ENCODE data around the gene NPAS3.

The NPAS3 gene

DNA sequence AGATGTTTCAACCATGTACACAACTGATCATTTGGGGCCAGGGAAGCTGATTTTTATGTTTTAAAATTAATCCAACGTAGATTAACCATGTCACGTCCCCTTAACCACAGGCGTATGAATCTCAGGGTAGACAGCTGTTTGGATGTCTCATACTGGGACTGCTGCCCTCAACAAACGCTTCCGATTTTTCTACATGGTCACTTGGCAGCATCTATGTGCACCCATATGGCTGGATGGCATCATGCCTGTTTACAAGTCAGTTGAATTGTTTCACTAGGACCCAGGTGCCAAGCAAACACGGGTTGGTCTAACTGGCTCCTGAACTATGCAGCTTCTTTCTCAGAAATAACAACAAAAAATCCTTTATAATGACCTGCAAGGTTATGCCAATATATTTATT is 393.8 kb downstream of the NPAS3 start:
- DNase-seq (ENCODE audit: low read depth) = no peak

GRCh38 chr14:33335366-33335765 is 396.7 kb downstream of the NPAS3 start:
- DNase-seq (ENCODE audit: low read depth) = no peak

DNA sequence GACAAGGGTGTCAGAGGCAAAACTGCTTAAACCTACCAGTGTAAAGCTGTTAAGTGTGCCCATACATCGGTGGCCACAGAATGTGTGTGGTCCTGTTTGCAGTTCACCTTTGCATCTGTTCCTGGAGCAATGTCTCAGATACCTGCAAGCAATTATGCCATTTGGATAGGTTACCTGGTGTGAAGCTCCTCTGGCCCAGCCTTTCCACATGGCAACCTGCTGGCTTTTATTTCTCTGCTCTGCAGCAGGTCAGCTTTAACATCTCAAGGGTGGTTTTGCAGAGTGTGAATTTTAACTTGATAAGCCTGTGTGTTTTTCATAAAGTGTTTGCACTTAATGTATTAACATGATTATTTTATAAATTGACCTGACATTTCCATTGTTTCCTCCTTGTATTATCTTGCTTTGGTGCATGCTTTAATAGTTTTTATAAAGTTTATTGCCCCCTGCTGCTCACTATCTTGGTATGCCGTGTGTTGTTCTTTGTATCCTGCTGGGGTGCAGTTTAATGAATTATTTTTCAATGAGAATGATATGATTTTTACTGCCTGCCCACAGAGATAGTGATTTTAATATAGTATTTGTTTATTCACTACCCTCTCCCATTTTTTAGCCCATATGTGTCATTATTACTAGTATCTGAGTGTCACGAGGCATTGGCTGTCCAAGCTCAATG is 403.8 kb downstream of the NPAS3 start:
- DNase-seq (ENCODE audit: low read depth) = no peak

- no peak for DNase-seq (ENCODE audit: low read depth)
Measured at GRCh38 chr14:33343016-33343415, 404.3 kb downstream of the NPAS3 start.

DNA sequence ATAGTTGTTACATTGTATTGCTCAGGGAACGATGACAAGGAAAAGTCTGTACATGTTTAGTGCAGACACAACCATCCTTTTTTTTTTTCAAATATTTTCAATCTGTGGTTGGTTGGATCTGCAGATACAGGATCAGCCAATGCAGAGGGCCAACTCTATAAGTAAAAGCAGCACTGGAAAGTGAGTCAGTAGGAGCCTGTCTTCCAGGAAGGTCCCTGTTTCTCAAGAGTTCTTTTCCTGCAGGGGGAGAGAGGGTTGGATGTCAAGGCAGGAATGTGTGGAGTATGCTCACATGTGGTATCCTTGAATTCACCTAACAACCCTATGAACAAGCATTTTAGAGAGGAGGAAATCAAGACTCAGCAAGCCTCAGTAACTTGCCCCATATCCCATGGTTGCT is 409.1 kb downstream of the NPAS3 start:
- no peak for DNase-seq (ENCODE audit: low read depth)

GRCh38 chr14:33348510-33348909 is 409.8 kb downstream of the NPAS3 start:
- no peak for DNase-seq (ENCODE audit: low read depth)

- no peak for DNase-seq (ENCODE audit: low read depth)
Measured at GRCh38 chr14:33349871-33350270, 411.2 kb downstream of the NPAS3 start.

- no peak for DNase-seq (ENCODE audit: low read depth)
Measured at GRCh38 chr14:33350366-33350990, 411.8 kb downstream of the NPAS3 start.

GRCh38 chr14:33352821-33353220 is 414.1 kb downstream of the NPAS3 start:
- no peak for DNase-seq (ENCODE audit: low read depth)

- no peak for DNase-seq (ENCODE audit: low read depth)
Measured at GRCh38 chr14:33356181-33356580, 417.5 kb downstream of the NPAS3 start.

DNA sequence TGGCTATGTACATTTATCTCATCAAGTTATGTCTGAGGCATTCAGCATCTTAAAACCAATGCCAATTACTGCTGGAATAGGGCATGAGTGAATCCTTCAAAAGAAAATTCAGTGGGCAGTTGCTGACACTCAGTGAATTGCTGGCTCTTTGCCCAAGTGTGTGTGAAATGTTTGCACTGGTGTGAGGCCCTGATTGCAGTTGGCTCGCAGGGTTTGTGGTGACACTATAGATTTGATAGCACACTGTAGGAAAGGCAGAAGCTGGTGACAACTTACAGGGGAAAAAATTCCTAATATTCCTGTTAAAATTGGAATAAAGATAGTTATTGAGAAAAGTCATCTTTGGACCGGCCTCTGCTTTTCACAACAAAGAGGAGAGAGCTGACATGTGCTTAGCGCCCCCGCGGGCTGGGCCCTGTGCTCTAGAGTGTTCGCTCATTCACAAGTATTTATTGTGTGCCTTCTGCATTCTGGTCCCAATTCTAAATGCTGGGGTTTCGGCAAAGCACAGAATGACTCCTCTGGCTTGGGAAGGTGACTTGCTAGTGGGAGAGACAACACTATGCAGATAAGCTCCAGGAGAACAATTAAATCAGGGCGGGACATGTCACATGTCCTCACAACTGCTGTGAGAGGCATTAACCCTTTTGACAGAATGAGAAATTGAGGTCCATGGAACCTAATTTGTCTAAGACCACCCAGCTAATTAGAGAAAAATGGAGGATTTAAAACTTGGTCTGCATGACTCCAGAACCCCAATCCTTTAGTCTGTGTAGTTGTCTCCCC is 418.7 kb downstream of the NPAS3 start:
- DNase-seq (ENCODE audit: low read depth) = no peak

DNA sequence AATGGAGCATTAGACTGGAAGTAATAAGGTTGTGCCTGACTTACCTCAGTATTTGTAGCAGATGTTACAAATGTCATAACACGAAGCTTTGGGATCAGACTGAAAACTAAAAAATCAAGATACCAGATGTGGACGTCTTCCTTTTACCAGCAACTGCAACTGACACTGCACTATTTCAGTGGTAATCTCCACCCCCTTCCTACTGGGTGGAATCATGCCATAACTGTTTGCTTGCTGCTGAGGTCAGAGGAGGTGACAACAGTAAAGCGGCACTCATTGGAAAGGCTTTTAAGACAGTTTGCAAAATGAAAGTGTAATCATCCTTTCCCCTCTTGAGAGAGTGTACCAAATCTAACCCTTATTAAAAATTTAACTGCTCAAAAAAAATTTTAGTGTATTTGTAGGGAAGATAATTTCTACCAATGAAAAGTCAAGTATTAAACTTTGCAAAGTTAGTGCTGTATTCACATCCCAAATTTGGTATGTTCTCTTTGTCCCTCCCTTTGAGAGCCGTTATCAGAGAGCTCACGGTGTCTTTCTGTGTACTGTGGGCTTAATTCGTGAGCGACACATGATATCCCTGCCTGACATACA is 420.7 kb downstream of the NPAS3 start:
- DNase-seq (ENCODE audit: low read depth) = no peak

DNA sequence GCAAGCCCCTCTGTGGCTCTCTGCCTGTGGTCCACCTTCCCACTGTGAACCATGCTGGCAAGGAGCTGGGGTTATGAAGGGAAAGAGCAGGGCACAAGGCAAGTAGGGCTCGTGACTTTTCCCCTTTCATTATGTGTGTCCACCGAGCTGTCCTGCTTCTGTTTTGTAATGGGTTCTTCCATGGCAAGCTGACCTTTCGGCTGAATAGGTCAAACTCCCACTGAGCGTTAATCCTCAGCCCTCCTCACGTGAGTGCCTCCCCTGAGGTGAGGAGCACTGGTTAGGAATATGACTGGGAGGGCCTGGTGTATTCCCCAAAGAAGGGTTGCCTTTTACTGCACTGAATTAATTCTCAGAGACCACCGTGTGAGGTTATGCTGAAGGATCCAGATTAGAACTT is 424.3 kb downstream of the NPAS3 start:
- no peak for DNase-seq (ENCODE audit: low read depth)

- DNase-seq (ENCODE audit: low read depth) = no peak
Measured at GRCh38 chr14:33363682-33364081, 425.0 kb downstream of the NPAS3 start.

GRCh38 chr14:33364466-33364865 is 425.8 kb downstream of the NPAS3 start:
- no peak for DNase-seq (ENCODE audit: low read depth)

GRCh38 chr14:33369041-33369440 is 430.4 kb downstream of the NPAS3 start:
- no peak for DNase-seq (ENCODE audit: low read depth)

DNA sequence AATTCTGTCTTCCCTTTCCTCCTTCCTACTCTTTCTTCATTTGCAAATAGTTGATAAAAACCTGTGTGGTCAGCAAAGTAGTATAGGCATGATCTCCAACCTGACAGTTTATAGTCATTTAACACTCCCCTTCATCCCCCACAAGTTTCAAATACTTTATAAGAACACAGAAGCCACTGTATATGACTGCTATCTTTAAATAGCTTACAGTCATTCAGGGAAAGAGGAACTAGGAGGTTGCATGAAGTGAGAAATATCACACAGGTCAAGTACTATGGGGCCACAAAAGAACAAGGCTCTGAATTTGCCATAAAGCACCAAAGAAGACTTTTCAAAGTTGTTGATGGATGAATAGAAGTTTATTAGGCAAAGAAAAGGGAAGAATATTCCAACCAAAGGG is 431.3 kb downstream of the NPAS3 start:
- DNase-seq (ENCODE audit: low read depth) = no peak

DNA sequence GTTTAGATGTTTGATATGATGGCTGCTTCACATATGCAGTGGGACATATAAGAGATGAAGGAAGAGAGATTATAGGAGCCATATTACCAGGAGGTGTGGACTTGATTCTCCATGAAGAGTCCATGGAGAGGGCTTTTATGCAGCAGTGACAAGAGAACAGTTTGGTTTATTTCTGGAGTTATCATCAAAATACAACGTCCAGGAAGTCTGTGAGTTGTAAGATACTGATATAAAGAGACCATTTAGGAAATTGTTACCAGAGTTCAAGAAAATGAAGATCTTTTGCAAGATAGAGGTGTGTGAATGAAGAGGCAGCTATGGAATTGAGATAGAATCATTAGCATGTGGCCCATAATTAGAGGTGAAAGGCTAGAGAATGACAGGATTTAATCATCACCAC is 431.7 kb downstream of the NPAS3 start:
- no peak for DNase-seq (ENCODE audit: low read depth)

DNA sequence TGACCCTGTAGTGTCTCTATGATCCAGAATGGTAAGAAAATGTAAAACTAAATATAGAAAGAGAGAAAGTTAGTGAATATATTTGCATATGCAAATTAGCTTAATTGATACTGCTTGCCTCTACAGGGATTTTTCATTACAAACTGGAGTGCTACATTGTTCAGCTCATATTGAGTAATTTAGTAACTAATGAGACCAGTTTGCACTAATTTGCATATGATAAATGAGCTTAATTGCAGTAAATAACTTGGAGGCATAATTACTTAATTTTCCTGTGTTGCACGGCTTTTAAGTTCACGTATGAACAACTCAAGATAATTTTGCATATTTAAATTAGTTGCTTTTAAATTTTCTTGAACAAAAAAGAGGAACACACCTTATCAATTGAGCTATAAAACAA is 436.5 kb downstream of the NPAS3 start:
- no peak for DNase-seq (ENCODE audit: low read depth)

- DNase-seq (ENCODE audit: low read depth) = no peak
Measured at GRCh38 chr14:33375786-33376185, 437.1 kb downstream of the NPAS3 start.

DNA sequence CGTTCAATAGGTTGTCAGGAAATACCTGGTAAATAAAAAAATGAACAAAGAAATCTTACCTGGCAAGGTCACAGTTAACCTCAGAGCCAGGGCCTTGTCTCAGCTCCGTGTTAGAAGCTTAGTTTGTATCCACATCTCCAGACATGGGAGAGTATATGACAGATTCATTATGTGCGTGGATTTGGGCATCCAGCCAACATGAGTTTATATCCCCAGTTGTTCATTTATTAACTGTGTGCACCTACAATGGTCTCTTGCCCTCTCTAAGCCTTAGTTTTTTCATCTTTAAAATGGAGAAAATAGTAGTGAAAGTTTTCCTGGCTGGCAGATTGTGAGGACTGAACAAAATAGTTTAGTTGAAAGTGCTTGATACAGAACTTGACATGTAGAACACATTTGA is 437.8 kb downstream of the NPAS3 start:
- no peak for DNase-seq (ENCODE audit: low read depth)

DNA sequence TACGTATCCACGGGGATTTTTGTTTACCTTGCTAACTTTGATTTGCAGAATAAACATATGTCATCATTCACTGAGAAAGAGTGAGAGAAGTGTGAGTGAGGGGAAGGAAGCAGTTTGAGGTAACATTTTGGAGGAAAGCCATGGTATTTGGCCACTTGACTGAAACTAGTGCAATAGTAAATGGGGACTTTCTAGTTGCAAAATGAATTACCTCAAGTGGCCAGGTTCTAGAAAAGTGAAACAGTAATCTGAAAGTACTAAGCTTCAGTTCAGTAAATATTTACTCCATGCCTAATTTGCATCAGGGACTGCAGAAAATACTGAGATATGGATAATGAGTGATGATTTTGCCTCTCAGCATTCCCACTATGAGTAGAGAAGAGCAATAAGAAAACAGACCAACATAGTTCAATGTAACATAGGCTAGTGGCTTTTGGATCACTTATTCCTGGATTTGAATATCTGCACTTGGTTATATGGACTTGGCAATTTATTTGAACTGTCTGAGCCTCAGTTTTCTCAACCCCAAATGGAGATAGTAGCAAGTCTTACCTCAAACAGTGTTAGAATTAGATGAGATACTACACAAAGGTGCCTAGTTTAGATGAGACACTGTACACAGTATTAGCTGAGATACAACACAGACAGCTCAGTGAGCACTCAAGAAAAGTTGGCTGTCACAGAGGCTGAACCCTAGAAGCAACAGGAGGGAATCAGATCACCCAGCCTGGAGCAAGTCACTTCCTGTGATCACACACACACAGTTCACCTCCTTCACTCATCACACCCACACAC is 439.1 kb downstream of the NPAS3 start:
- DNase-seq (ENCODE audit: low read depth) = no peak
